ENCODE results near the gene CYS1. TPM values are rescaled to one million over a fixed set of nuclear protein-coding genes. Genes with fewer than 3 reads are reported as not detected.

Gene CYS1
- total RNA-seq, 4 donors from 2014 or later, result 1.1 to 7.4 (median 2.0) TPM

GRCh38 chr2:10043906-10044601, 36.2 kb downstream of the CYS1 start:
- peak overlapping the region; percentile 96 to 99 (median 97) for H3K27ac ChIP-seq
- intact Hi-C loops (cut with DNase I; ENCODE audit: low total_unique reads) (loop anchor here (1.0 kb wide), 1 partner anchor 35 kb away; no protein-coding TSS in a partner anchor), in situ Hi-C loops (cut with MboI; ENCODE audit: low pct_ligation_motif_present in 1 of 4, low pct_unique_long_range_greater_than_20kb in 1 of 4, low sequenced_read_pairs in 3 of 4) (loop anchor here in 2 of 4 donors (10.0 kb wide), 1 partner anchor 239 kb away; no protein-coding TSS in a partner anchor)
- WGBS, 2 donors (ENCODE audit: low coverage in 1 of 2), result 30 to 68% methylated on average over 5 to 68 of the region's 90 CpGs
- H3K9me3 ChIP-seq, result no peaks in the 10 kb centered on the region
- H3K4me1 ChIP-seq, result peaks cover 21 to 60% (median 39%) of the 10 kb centered on the region in 4 donors
- TF ChIP-seq, protein P1, sequence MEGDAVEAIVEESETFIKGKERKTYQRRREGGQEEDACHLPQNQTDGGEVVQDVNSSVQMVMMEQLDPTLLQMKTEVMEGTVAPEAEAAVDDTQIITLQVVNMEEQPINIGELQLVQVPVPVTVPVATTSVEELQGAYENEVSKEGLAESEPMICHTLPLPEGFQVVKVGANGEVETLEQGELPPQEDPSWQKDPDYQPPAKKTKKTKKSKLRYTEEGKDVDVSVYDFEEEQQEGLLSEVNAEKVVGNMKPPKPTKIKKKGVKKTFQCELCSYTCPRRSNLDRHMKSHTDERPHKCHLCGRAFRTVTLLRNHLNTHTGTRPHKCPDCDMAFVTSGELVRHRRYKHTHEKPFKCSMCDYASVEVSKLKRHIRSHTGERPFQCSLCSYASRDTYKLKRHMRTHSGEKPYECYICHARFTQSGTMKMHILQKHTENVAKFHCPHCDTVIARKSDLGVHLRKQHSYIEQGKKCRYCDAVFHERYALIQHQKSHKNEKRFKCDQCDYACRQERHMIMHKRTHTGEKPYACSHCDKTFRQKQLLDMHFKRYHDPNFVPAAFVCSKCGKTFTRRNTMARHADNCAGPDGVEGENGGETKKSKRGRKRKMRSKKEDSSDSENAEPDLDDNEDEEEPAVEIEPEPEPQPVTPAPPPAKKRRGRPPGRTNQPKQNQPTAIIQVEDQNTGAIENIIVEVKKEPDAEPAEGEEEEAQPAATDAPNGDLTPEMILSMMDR (IDR thresholded peaks at IDR 0.05), result no peak
- TF ChIP-seq EP300 (IDR thresholded peaks at IDR 0.05; ENCODE audit: low read depth) (peak; percentile 92), POLR2AphosphoS5 (IDR thresholded peaks at IDR 0.05) (peak; percentile 56 to 69 (median 59)), POLR2A (IDR thresholded peaks at IDR 0.05) (peak; percentile 22)
- peak; percentile 99 for DNase-seq
- H3K36me3 ChIP-seq, result no peaks in the 10 kb centered on the region
- H3K4me3 ChIP-seq, result peak overlapping the region; percentile 56 to 67 (median 58)
- H3K27me3 ChIP-seq, result no peaks in the 10 kb centered on the region

GRCh38 chr2:10043256-10043905, 36.8 kb downstream of the CYS1 start, which contains the start of gene KLF11:
Gene KLF11 (plus strand): TSS chr2:10043550. CDS start chr2:10043717, 167 bp downstream.
- Histone ChIP-seq H3K27me3 (no peaks in the 10 kb centered on the region), H3K27ac (peak within 1 kb of the TSS; percentile 96 to 99 (median 97)), H3K4me3 (peak within 1 kb of the TSS; percentile 56 to 71 (median 63)), H3K9me3 (no peaks in the 10 kb centered on the region), H3K4me1 (peaks cover 19 to 55% (median 39%) of the 10 kb centered on the region in 4 donors), H3K36me3 (no peaks in the 10 kb centered on the region)
- intact Hi-C loops (cut with DNase I; ENCODE audit: low total_unique reads) (loop anchor here (1.0 kb wide), 1 partner anchor 36 kb away; no protein-coding TSS in a partner anchor), in situ Hi-C loops (cut with MboI; ENCODE audit: low pct_ligation_motif_present in 1 of 4, low pct_unique_long_range_greater_than_20kb in 1 of 4, low sequenced_read_pairs in 3 of 4) (loop anchor here in 2 of 4 donors (10.0 kb wide), 1 partner anchor 239 kb away; no protein-coding TSS in a partner anchor)
- TF ChIP-seq EP300 (IDR thresholded peaks at IDR 0.05; ENCODE audit: low read depth) (peak; percentile 81), POLR2AphosphoS5 (IDR thresholded peaks at IDR 0.05) (peak; percentile 52 to 60 (median 54))
- TF ChIP-seq, protein P1 (IDR thresholded peaks at IDR 0.05), result no peak
- DNase-seq, result peak; percentile 94
- 0% methylated on average over 22 of the region's 104 CpGs; no CpG with 5 or more reads in 1 of the 2 donors for WGBS, 2 donors (ENCODE audit: low coverage in 1 of 2)

- no peaks in the 10 kb centered on the region for H3K36me3 ChIP-seq
- TF ChIP-seq, protein P1 (IDR thresholded peaks at IDR 0.05), result peak in 1 of 5 experiments; percentile 12
- TF ChIP-seq EP300 (IDR thresholded peaks at IDR 0.05; ENCODE audit: low read depth) (no peak), POLR2A (IDR thresholded peaks at IDR 0.05) (peak; percentile 47), POLR2AphosphoS5 (IDR thresholded peaks at IDR 0.05) (peak in 2 of 3 donors; percentile 36 to 41)
- peak overlapping the region; percentile 86 to 96 (median 90) for H3K27ac ChIP-seq
- peak; percentile 75 for DNase-seq
- intact Hi-C loops (cut with DNase I; ENCODE audit: low total_unique reads), result loop anchor here (1.0 kb wide), 1 partner anchor 37 kb away; no protein-coding TSS in a partner anchor
- peaks cover 15 to 53% (median 40%) of the 10 kb centered on the region in 4 donors for H3K4me1 ChIP-seq
- no peaks in the 10 kb centered on the region for H3K9me3 ChIP-seq
- in situ Hi-C loops (cut with MboI; ENCODE audit: low pct_ligation_motif_present in 1 of 4, low pct_unique_long_range_greater_than_20kb in 1 of 4, low sequenced_read_pairs in 3 of 4), result loop anchor here in 2 of 4 donors (10.0 kb wide), 1 partner anchor 238 kb away; no protein-coding TSS in a partner anchor
- WGBS, 2 donors (ENCODE audit: low coverage in 1 of 2), result 67 to 83% methylated on average over 6 to 54 of the region's 54 CpGs
- peak overlapping the region; percentile 4 to 45 (median 27) for H3K4me3 ChIP-seq
- no peaks in the 10 kb centered on the region for H3K27me3 ChIP-seq
These were observed 37.7 kb downstream of the CYS1 start for GRCh38 chr2:10042301-10043161.
